Panc1 (cell line): ENCODE data around the gene CUX1.

Experiments
- CTCF ChIP-seq: fragments of 450-650 bp; IDR thresholded peaks from 2 replicates; pipeline ENCODE4 v1.5.1; 2017; ENCODE audit warnings: mild to moderate bottlenecking
- POLR2AphosphoS5 ChIP-seq: IDR thresholded peaks from 2 replicates; pipeline ENCODE4 v1.6.1; 2012; ENCODE audit warnings: mild to moderate bottlenecking, low read depth, low read length, moderate library complexity
- REST ChIP-seq, 2 experiments: IDR thresholded peaks; 2 replicates each; pipeline ENCODE4 v1.6.1; 2011 to 2012; ENCODE audit warnings: low read depth in 2 of 2, control low read depth in 1 of 2, low read length in 1 of 2, mild to moderate bottlenecking in 1 of 2, moderate library complexity in 1 of 2; ENCODE audit not compliant: insufficient read depth in 1 of 2
- SIN3A ChIP-seq: IDR thresholded peaks from 2 replicates; pipeline ENCODE4 v1.6.1; 2012; ENCODE audit warnings: low read depth, mild to moderate bottlenecking, low read length, moderate library complexity, borderline replicate concordance; ENCODE audit not compliant: insufficient read depth
- TCF7L2 ChIP-seq: IDR thresholded peaks from 2 replicates; pipeline ENCODE4 v1.6.1; 2011; ENCODE audit warnings: mild to moderate bottlenecking, low read depth, low read length, inconsistent platforms

GRCh38 chr7:101814081-101814990 lies 3.1 kb upstream of the CUX1 start:
- TF ChIP-seq POLR2AphosphoS5: no peak
- peak; percentile 89 for TF ChIP-seq CTCF
- no peak for TF ChIP-seq TCF7L2
- TF ChIP-seq REST (IDR thresholded peaks at IDR 0.05; ENCODE audit: insufficient read depth in 1 of 2, low read depth in 2 of 2, low read length in 1 of 2): no peak
- no peak for TF ChIP-seq SIN3A
